Left hindlimb (tissue), 1 donor: Measurements from ENCODE around the gene RSPH10B2.
"Not testable (repeated sequence)": the region's sequence is repeated elsewhere in the genome, so short reads cannot be mapped to it uniquely, and the experiment has no call there.

Experiments used
- DNase-seq: peaks from one replicate; pipeline ENCODE4 v3.0.0-alpha.2; 2018

The RSPH10B2 gene

GRCh38 chr7:6753964-6754363, at the start of gene RSPH10B2:
Gene RSPH10B2, plus strand, starts transcription at chr7:6754103. Its CDS starts 3,575 bp downstream, at chr7:6757678.
- peak; percentile 16 for DNase-seq

GRCh38 chr7:6705959-6706665, 47.8 kb upstream of the RSPH10B2 start:
- DNase-seq = peak; percentile 45

GRCh38 chr7:6706666-6707407, 47.1 kb upstream of the RSPH10B2 start, which contains the start of gene ZNF12:
Gene ZNF12, minus strand, starts transcription at chr7:6706947. Its CDS starts 1,774 bp downstream, at chr7:6705173.
- DNase-seq = peak; percentile 97

- no peak for DNase-seq
These were observed 45.6 kb upstream of the RSPH10B2 start for GRCh38 chr7:6708304-6708703.

GRCh38 chr7:6709808-6710207, 44.1 kb upstream of the RSPH10B2 start:
- DNase-seq = no peak

GRCh38 chr7:6714360-6714759, 39.5 kb upstream of the RSPH10B2 start:
- DNase-seq = no peak

- not testable (repeated sequence) for DNase-seq
These were observed 38.0 kb upstream of the RSPH10B2 start for GRCh38 chr7:6715898-6716297.

GRCh38 chr7:6718124-6718523, 35.8 kb upstream of the RSPH10B2 start:
- DNase-seq = no peak

GRCh38 chr7:6724351-6724750, 29.6 kb upstream of the RSPH10B2 start:
- not testable (repeated sequence) for DNase-seq

GRCh38 chr7:6725003-6725402, 28.9 kb upstream of the RSPH10B2 start:
- no peak for DNase-seq

GRCh38 chr7:6726341-6726740, 27.6 kb upstream of the RSPH10B2 start:
- not testable (repeated sequence) for DNase-seq

GRCh38 chr7:6727663-6728062, 26.2 kb upstream of the RSPH10B2 start:
- no peak for DNase-seq

- DNase-seq = not testable (repeated sequence)
These were observed 24.9 kb upstream of the RSPH10B2 start for GRCh38 chr7:6728893-6729491.

GRCh38 chr7:6729492-6730342, 24.2 kb upstream of the RSPH10B2 start:
- DNase-seq = peak; percentile 92

GRCh38 chr7:6730343-6730633, 23.6 kb upstream of the RSPH10B2 start:
- DNase-seq = no peak

- DNase-seq = not testable (repeated sequence)
These were observed 15.5 kb upstream of the RSPH10B2 start for GRCh38 chr7:6738415-6738814.

GRCh38 chr7:6744410-6745100, 9.3 kb upstream of the RSPH10B2 start:
- not testable (repeated sequence) for DNase-seq

GRCh38 chr7:6749335-6749734, 4.6 kb upstream of the RSPH10B2 start:
- not testable (repeated sequence) for DNase-seq

GRCh38 chr7:6750173-6750572, 3.7 kb upstream of the RSPH10B2 start:
- not testable (repeated sequence) for DNase-seq

- DNase-seq = not testable (repeated sequence)
These were observed 7.3 kb downstream of the RSPH10B2 start for GRCh38 chr7:6761186-6761585.

GRCh38 chr7:6781581-6781980, 27.7 kb downstream of the RSPH10B2 start:
- DNase-seq = not testable (repeated sequence)

- DNase-seq = not testable (repeated sequence)
These were observed 35.5 kb downstream of the RSPH10B2 start for GRCh38 chr7:6789353-6789752.
